Pancreas (tissue), 10 donors: ENCODE results near the gene EMP1. TPM values are rescaled to one million over a fixed set of nuclear protein-coding genes. Genes with fewer than 3 reads are reported as not detected.

Experiments
- ATAC-seq, 4 donors: fragments of 200-7000 bp; cut with Tn5 transposase; one replicate each; pipeline versions ENCODE4 v1.8.0 to v1.9.1; 2020; ENCODE audit warnings: mild to moderate bottlenecking in 4 of 4, moderate library complexity in 4 of 4
- DNase-seq, 6 donors: peaks; one replicate each; pipeline ENCODE4 v3.0.0-alpha.2; 2020
- FAIRE-seq: peaks from 2 replicates; lab custom pipeline; 2012; peaks lifted over from hg19 to GRCh38; lab: Jason Lieb, UNC
- H3K27ac ChIP-seq, 4 donors: fragments of 200-600 bp; sonication (generic); 1 replicate in 3 of 4; 2 replicates in 1 of 4; pipeline versions ENCODE4 v1.5.0 to v1.8.0; 2020
- H3K27me3 ChIP-seq, 4 donors: fragments of 200-600 bp; one replicate each; pipeline ENCODE4 v1.8.0; 2021
- H3K36me3 ChIP-seq, 3 donors: fragments of 200-600 bp; sonication (generic) in 1 of 3; one replicate each; pipeline versions ENCODE4 v1.5.0 to v1.8.0; 2020 to 2021
- H3K4me1 ChIP-seq, 3 donors: fragments of 200-600 bp; one replicate each; pipeline ENCODE4 v1.8.0; 2021
- H3K4me3 ChIP-seq, 4 donors: fragments of 200-600 bp; sonication (generic) in 2 of 4; one replicate each; pipeline versions ENCODE4 v1.5.0 to v1.8.0; 2020 to 2021
- H3K9me3 ChIP-seq, 4 donors: fragments of 200-600 bp; one replicate each; pipeline ENCODE4 v1.8.0; 2021
- CTCF ChIP-seq, 4 donors: fragments of 200-600 bp; sonication (generic) in 3 of 4; IDR thresholded peaks; one replicate each; pipeline versions ENCODE4 v1.5.0 to v1.8.0; 2021; ENCODE audit warnings: antibody characterized with exemption in 4 of 4
- WGBS, 2 donors: extraction: QIAGEN DNeasy Blood & Tissue Kit; methylation state at CpG; one replicate each; pipeline ENCODE4 v1.1.7; 2013; 5-methylcytosine and 5-hydroxymethylcytosine counted together
- intact Hi-C, 3 donors: fragments of 100-400 bp; cut with DNase I; formaldehyde crosslinking; loops; one replicate each; pipeline versions ENCODE4 v1.11.1 to v1.14.2; 2022
- polyA plus RNA-seq, 2 donors: library from polyadenylated mRNA; stranded (reverse); fragments of 200-250 nt; gene quantifications; one replicate each; pipeline ENCODE4 v1.2.3, GENCODE V29; 2013
- total RNA-seq, 6 donors: library from RNA; stranded (reverse); fragmentation: NEBNext Ultra II Directional in 4 of 6; extraction: Animal tissue kit (Norgen Biotek cat#: 25700) in 4 of 6; gene quantifications; one replicate each; pipeline versions ENCODE4 v1.2.1 to v1.2.4, GENCODE V29; 2021 to 2023
- donor health status: healthy with polysubstance abuse.
- donor health status: DM: no; HTN: no; CAD: no; lungs with moderate emphysema.
- donor health status: DM: no; HTN: no; CAD: no.
- donor health status: control.
- donor health status: control.
- donor health status: Bipolar disorder and iron deficiency.
- donor health status: DM: yes; HTN: yes; CAD: no.
- donor health status: DM: no; HTN: no; CAD: no.
- donor health status: DM: no; HTN: no; CAD: no.
- donor health status: DM: yes; HTN: yes; CAD: no.

EMP1 gene
- total and polyA plus RNA-seq, 8 donors: 5.8 to 43.4 (median 18.7) TPM

- no peaks in the 10 kb centered on the region for H3K4me1 ChIP-seq
- no peak for TF ChIP-seq CTCF (IDR thresholded peaks at IDR 0.05)
- H3K27ac ChIP-seq: no peak overlapping the region
- H3K27me3 ChIP-seq: no peaks in the 10 kb centered on the region
- H3K9me3 ChIP-seq: no peaks in the 10 kb centered on the region
- intact Hi-C loops: loop anchor here (5.0 to 10.0 kb wide), 4 partner anchors 95 to 305 kb away; no protein-coding TSS in a partner anchor
- ATAC-seq: no peak
- no peak for FAIRE-seq
- H3K36me3 ChIP-seq: no peaks in the 10 kb centered on the region
- H3K4me3 ChIP-seq: no peak overlapping the region
- no peak for DNase-seq
- WGBS, 2 donors: 56 to 64% methylated on average over 7 of the region's 7 CpGs
Measured at GRCh38 chr12:13209436-13210235, 13.1 kb downstream of the EMP1 start.

GRCh38 chr12:13210236-13211190, 14.0 kb downstream of the EMP1 start:
- no peaks in the 10 kb centered on the region for H3K4me1 ChIP-seq
- DNase-seq (no peak), FAIRE-seq (no peak), ATAC-seq (no peak)
- H3K27ac ChIP-seq: no peak overlapping the region
- 69 to 78% methylated on average over 4 of the region's 4 CpGs for WGBS, 2 donors
- no peak overlapping the region for H3K4me3 ChIP-seq
- H3K9me3 ChIP-seq: no peaks in the 10 kb centered on the region
- no peak for TF ChIP-seq CTCF (IDR thresholded peaks at IDR 0.05)
- no peaks in the 10 kb centered on the region for H3K27me3 ChIP-seq
- H3K36me3 ChIP-seq: no peaks in the 10 kb centered on the region
- intact Hi-C loops: loop anchor here (5.0 to 10.0 kb wide), 2 partner anchors 293 to 306 kb away; no protein-coding TSS in a partner anchor

GRCh38 chr12:13211191-13211858, 14.8 kb downstream of the EMP1 start:
- Histone ChIP-seq H3K27me3 (no peaks in the 10 kb centered on the region), H3K36me3 (no peaks in the 10 kb centered on the region), H3K4me3 (no peak overlapping the region), H3K27ac (no peak overlapping the region), H3K4me1 (no peaks in the 10 kb centered on the region), H3K9me3 (no peaks in the 10 kb centered on the region)
- ATAC-seq: peak in 1 of 4 donors; percentile 5
- 50 to 54% methylated on average over 7 of the region's 7 CpGs for WGBS, 2 donors
- intact Hi-C loops: loop anchor here (5.0 to 10.0 kb wide), 2 partner anchors 294 to 307 kb away; no protein-coding TSS in a partner anchor
- TF ChIP-seq CTCF (IDR thresholded peaks at IDR 0.05): no peak
- no peak for FAIRE-seq
- DNase-seq: no peak

GRCh38 chr12:13211859-13212664, 15.5 kb downstream of the EMP1 start:
- no peaks in the 10 kb centered on the region for H3K36me3 ChIP-seq
- FAIRE-seq (no peak), DNase-seq (peak in 4 of 6 donors; percentile 39 to 77 (median 47)), ATAC-seq (peak; percentile 73 to 91 (median 85))
- peak; percentile 68 to 87 (median 75) for TF ChIP-seq CTCF (IDR thresholded peaks at IDR 0.05)
- H3K27ac ChIP-seq: no peak overlapping the region
- H3K4me3 ChIP-seq: no peak overlapping the region
- H3K4me1 ChIP-seq: no peaks in the 10 kb centered on the region
- H3K27me3 ChIP-seq: no peaks in the 10 kb centered on the region
- intact Hi-C loops: loop anchor here (5.0 to 10.0 kb wide), 2 partner anchors 295 to 307 kb away; no protein-coding TSS in a partner anchor
- 40 to 43% methylated on average over 8 of the region's 8 CpGs for WGBS, 2 donors
- no peaks in the 10 kb centered on the region for H3K9me3 ChIP-seq
